B cell (primary cell): ENCODE measurements around the gene ZDHHC21. TPM values are rescaled to one million over a fixed set of nuclear protein-coding genes. Genes with fewer than 3 reads are reported as not detected.

Source experiments
- ATAC-seq: fragments of 200-7000 bp; cut with Tn5 transposase; one replicate; pipeline ENCODE4 v1.10.0; 2021; ENCODE audit warnings: low read depth, mild to moderate bottlenecking, moderate number of reproducible peaks, moderate library complexity
- CTCF ChIA-PET: fragments of 350-600 bp; sonication (Branson Sonifier 250); formaldehyde crosslinking; loops from one replicate; lab custom pipeline; 2021; ENCODE audit warnings: antibody characterized with exemption, inconsistent platforms; lab: Charles Lee
- POLR2A ChIA-PET: fragments of 350-600 bp; sonication (Branson Sonifier 250); formaldehyde crosslinking; loops from one replicate; lab custom pipeline; 2021; ENCODE audit warnings: antibody characterized with exemption; lab: Charles Lee
- DNase-seq: peaks from one replicate; pipeline ENCODE4 v3.0.0; 2013
- H2AFZ ChIP-seq: 2 replicates; pipeline ENCODE4 v1.6.1; 2012; ENCODE audit warnings: mild to moderate bottlenecking, low read depth, low read length; ENCODE audit not compliant: insufficient read depth, poor library complexity, severe bottlenecking
- H3K27ac ChIP-seq, 2 donors: 1 replicate in 1 of 2; 2 replicates in 1 of 2; pipeline ENCODE4 v1.5.1; 2012 to 2013; ENCODE audit warnings: low read length in 2 of 2, mild to moderate bottlenecking in 2 of 2, moderate library complexity in 1 of 2
- H3K27me3 ChIP-seq, 4 experiments: fragments of 200-600 bp in 1 of 4; sonication (generic) in 1 of 4; replicated peaks in 1 of 4; 1 replicate in 2 of 4; 2 replicates in 2 of 4; pipeline versions ENCODE4 v1.6.1 to v1.7.0; 2013 to 2016; ENCODE audit warnings: low read length in 3 of 4, mild to moderate bottlenecking in 2 of 4, mixed read lengths in 1 of 4, moderate library complexity in 1 of 4; ENCODE audit not compliant: insufficient read depth in 4 of 4, control insufficient read depth in 3 of 4; ENCODE audit errors: control extremely low read depth in 1 of 4
- H3K36me3 ChIP-seq, 2 experiments: replicated peaks in 1 of 2; 1 replicate in 1 of 2; 2 replicates in 1 of 2; pipeline versions ENCODE4 v1.6.1 to v1.7.1; 2013; ENCODE audit warnings: low read length in 1 of 2; ENCODE audit not compliant: insufficient read depth in 2 of 2, control insufficient read depth in 1 of 2; ENCODE audit errors: control extremely low read depth in 1 of 2, extremely low read depth in 1 of 2
- H3K4me1 ChIP-seq, 2 donors: fragments of 200-600 bp in 1 of 2; sonication (generic) in 1 of 2; 1 replicate in 1 of 2; 2 replicates in 1 of 2; pipeline versions ENCODE4 v1.5.1 to v1.6.1; 2013 to 2017; ENCODE audit warnings: low read length in 2 of 2; ENCODE audit not compliant: control insufficient read depth in 2 of 2, insufficient read depth in 2 of 2
- H3K4me2 ChIP-seq: replicated peaks from 2 replicates; pipeline ENCODE3; 2012; ENCODE audit warnings: mild to moderate bottlenecking, low read depth, low read length; ENCODE audit not compliant: poor library complexity, severe bottlenecking
- H3K4me3 ChIP-seq, 5 experiments: fragments of 200-600 bp in 1 of 5; sonication (generic) in 1 of 5; 1 replicate in 3 of 5; 2 replicates in 2 of 5; pipeline versions ENCODE4 v1.5.1 to v1.7.0; 2011 to 2016; ENCODE audit warnings: low read length in 4 of 5, mild to moderate bottlenecking in 4 of 5, low read depth in 2 of 5, control low read depth in 1 of 5, moderate library complexity in 1 of 5; ENCODE audit not compliant: insufficient read depth in 1 of 5; ENCODE audit errors: control extremely low read depth in 1 of 5, extremely low read depth in 1 of 5
- H3K79me2 ChIP-seq: fragments of 200-600 bp; sonication (generic); one replicate; pipeline ENCODE4 v1.6.0; 2016; ENCODE audit warnings: low read length; ENCODE audit not compliant: control insufficient read depth, insufficient read depth
- H3K9ac ChIP-seq: fragments of 200-600 bp; sonication (generic); 2 replicates; pipeline ENCODE4 v1.6.1; 2017; ENCODE audit warnings: mild to moderate bottlenecking, low read length, moderate library complexity
- H3K9me3 ChIP-seq, 3 donors: one replicate each; pipeline versions ENCODE4 v1.6.1 to v1.7.1; 2013; ENCODE audit warnings: low read length in 2 of 3; ENCODE audit not compliant: control insufficient read depth in 2 of 3, insufficient read depth in 1 of 3; ENCODE audit errors: control extremely low read depth in 1 of 3
- H4K20me1 ChIP-seq: 2 replicates; pipeline ENCODE4 v1.6.0; 2012; ENCODE audit warnings: mild to moderate bottlenecking, low read length; ENCODE audit not compliant: insufficient read depth, control insufficient read depth, poor library complexity, severe bottlenecking
- H3K27ac Mint-ChIP-seq: one replicate; pipeline ENCODE4 v1.8.0; 2021; ENCODE audit warnings: mixed read lengths
- H3K27me3 Mint-ChIP-seq: one replicate; pipeline ENCODE4 v1.8.0; 2021; ENCODE audit warnings: mixed read lengths
- H3K4me1 Mint-ChIP-seq: one replicate; pipeline ENCODE4 v1.8.0; 2021; ENCODE audit warnings: mixed read lengths
- H3K4me3 Mint-ChIP-seq: one replicate; pipeline ENCODE4 v1.8.0; 2021; ENCODE audit warnings: mixed read lengths
- H3K9me3 Mint-ChIP-seq: one replicate; pipeline ENCODE4 v1.8.0; 2022; ENCODE audit warnings: mixed read lengths; ENCODE audit not compliant: insufficient read depth
- CTCF ChIP-seq: fragments of 200-600 bp; IDR thresholded peaks from one replicate; pipeline ENCODE4 v1.8.0; 2022; ENCODE audit warnings: antibody characterized with exemption, mild to moderate bottlenecking
- EZH2 ChIP-seq: IDR thresholded peaks from 2 replicates; pipeline ENCODE4 v1.6.1; 2012; ENCODE audit warnings: borderline replicate concordance, low read depth, mild to moderate bottlenecking, moderate library complexity, low read length; ENCODE audit not compliant: insufficient read depth, poor library complexity, severe bottlenecking
- WGBS: methylation state at CpG from one replicate; pipeline ENCODE4 v1.1.5; 2013; ENCODE audit warnings: missing lambda C conversion rate; ENCODE audit not compliant: insufficient coverage; 5-methylcytosine and 5-hydroxymethylcytosine counted together
- intact Hi-C: fragments of 100-400 bp; cut with micrococcal nuclease; formaldehyde crosslinking; loops from one replicate; pipeline ENCODE4 v1.10.0; 2022
- polyA plus RNA-seq: library from polyadenylated mRNA; depleted of rRNA; stranded (reverse); fragments of >200 nt; gene quantifications from 2 replicates; pipeline ENCODE4 v1.2.3, GENCODE V29; 2012
- total RNA-seq, 2 donors: library from RNA; stranded (reverse); fragments of 120-200 nt in 1 of 2; gene quantifications; 1 replicate in 1 of 2; 2 replicates in 1 of 2; pipeline versions ENCODE4 v1.2.3 to v1.2.4, GENCODE V29; 2013 to 2022

The ZDHHC21 gene
- total and polyA plus RNA-seq, 2 donors (not counting 1 experiment from before 2014, with no cell fraction given) = 10.3 to 39.7 TPM

- POLR2A ChIA-PET = no interaction called here
- intact Hi-C loops = no loop called here
- Mint-ChIP-seq H3K9me3 (no peaks in the 10 kb centered on the region), H3K27ac (no peak overlapping the region), H3K27me3 (no peaks in the 10 kb centered on the region), H3K4me3 (no peak overlapping the region), H3K4me1 (peaks cover 14% of the 10 kb centered on the region)
- no peak overlapping the region for H3K9ac ChIP-seq
- H3K4me2 ChIP-seq = no peak overlapping the region
- no peaks in the 10 kb centered on the region for H4K20me1 ChIP-seq
- H3K27me3 ChIP-seq = no peaks in the 10 kb centered on the region
- H3K9me3 ChIP-seq = peaks cover 0 to 5% (median 0%) of the 10 kb centered on the region in 3 donors
- no peaks in the 10 kb centered on the region for H3K79me2 ChIP-seq
- no peak overlapping the region for H2AFZ ChIP-seq
- no peak for DNase-seq
- H3K36me3 ChIP-seq = no peaks in the 10 kb centered on the region
- WGBS = no CpG with 5 or more reads among the region's 4 CpGs
- no peak for ATAC-seq
- no peak overlapping the region for H3K27ac ChIP-seq
- TF ChIP-seq EZH2 = no peak
- TF ChIP-seq CTCF = no peak
- peaks cover 6% of the 10 kb centered on the region in 2 donors for H3K4me1 ChIP-seq
- no peak overlapping the region for H3K4me3 ChIP-seq
- CTCF ChIA-PET = no interaction called here
Observed at GRCh38 chr9:14584571-14584970, 108.7 kb downstream of the ZDHHC21 start.

- TF ChIP-seq CTCF = no peak
- no peak for TF ChIP-seq EZH2
- peaks cover 3% of the 10 kb centered on the region for H3K9me3 Mint-ChIP-seq
- Histone ChIP-seq H3K9me3 (peaks cover 0 to 13% (median 8%) of the 10 kb centered on the region in 3 donors), H3K4me2 (no peak overlapping the region), H3K4me1 (no peaks in the 10 kb centered on the region), H3K4me3 (no peak overlapping the region), H3K27ac (no peak overlapping the region), H2AFZ (no peak overlapping the region), H3K9ac (no peak overlapping the region), H3K27me3 (no peaks in the 10 kb centered on the region), H4K20me1 (no peaks in the 10 kb centered on the region), H3K36me3 (no peaks in the 10 kb centered on the region), H3K79me2 (no peaks in the 10 kb centered on the region)
- DNase-seq (no peak), ATAC-seq (no peak)
- intact Hi-C loops = no loop called here
- H3K4me1 Mint-ChIP-seq = no peaks in the 10 kb centered on the region
- H3K27me3 Mint-ChIP-seq = no peaks in the 10 kb centered on the region
- CTCF ChIA-PET = no interaction called here
- H3K4me3 Mint-ChIP-seq = no peak overlapping the region
- no peak overlapping the region for H3K27ac Mint-ChIP-seq
- POLR2A ChIA-PET = no interaction called here
Observed at GRCh38 chr9:14578030-14578429, 115.2 kb downstream of the ZDHHC21 start.
